Stomach (tissue), 4 donors: ENCODE results near the gene RASL10B.

Source experiments
- CTCF ChIP-seq, 7 experiments: fragments of 450-650 bp in 4 of 7; fragments of 200-600 bp in 3 of 7; sonication (generic) in 3 of 7; IDR thresholded peaks; one replicate each; pipeline ENCODE4 v1.5.1; 2016 to 2019; ENCODE audit warnings: antibody characterized with exemption in 7 of 7, control low read depth in 2 of 7, mild to moderate bottlenecking in 1 of 7
- EP300 ChIP-seq: sonication (generic); formaldehyde crosslinking; IDR thresholded peaks from one replicate; pipeline ENCODE4 v1.6.1; 2017; ENCODE audit warnings: antibody characterized with exemption

DNA sequence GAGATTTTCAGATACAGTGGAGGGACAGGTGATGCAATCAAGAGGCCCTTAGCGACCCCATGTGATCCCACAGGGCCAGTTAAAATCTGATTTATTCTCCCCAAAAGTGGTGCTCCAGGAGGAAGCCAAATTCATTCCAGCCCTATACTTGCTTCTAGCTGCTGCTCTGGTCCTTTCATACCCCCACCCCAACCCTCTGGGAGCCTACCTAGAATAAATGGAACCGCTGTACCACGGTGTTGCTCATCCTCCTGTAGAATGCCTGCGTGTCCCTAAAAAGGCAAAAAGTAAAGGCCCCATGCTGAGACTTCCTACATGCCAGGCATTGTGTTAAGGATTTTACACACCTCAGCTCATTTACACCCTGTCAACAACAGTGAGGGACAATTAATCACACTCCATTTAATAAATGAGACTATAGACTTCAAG, 2.0 kb upstream of the RASL10B start:
- TF ChIP-seq EP300 (no peak), CTCF (IDR thresholded peaks at IDR 0.05) (no peak)
